BJ (cell line): ENCODE results near the gene MFN1. TPM values are rescaled to one million over a fixed set of nuclear protein-coding genes. Genes with fewer than 3 reads are reported as not detected.
A peak's percentile ranks its signal among the peaks of the same experiment; 100 is the strongest.

ENCODE experiments used
- CTCF ChIA-PET: fragments of 350-600 bp; formaldehyde crosslinking; extraction: SDS; loops from one replicate; lab custom pipeline; 2021; ENCODE audit warnings: antibody characterized with exemption, inconsistent platforms; lab: Yijun Ruan, JAX
- POLR2A ChIA-PET: fragments of 300-600 bp; sonication (Branson Sonifier 250); formaldehyde crosslinking; extraction: SDS; loops from one replicate; lab custom pipeline; 2021; ENCODE audit warnings: antibody characterized with exemption; lab: Charles Lee
- DNase-seq: peaks from one replicate; pipeline ENCODE4 v3.0.0-alpha.2; 2011; ENCODE audit warnings: low read depth
- H3K27me3 ChIP-seq: 2 replicates; pipeline ENCODE4 v1.6.0; 2011; ENCODE audit warnings: low read length; ENCODE audit not compliant: control insufficient read depth, insufficient read depth
- H3K36me3 ChIP-seq: 2 replicates; pipeline ENCODE4 v1.5.1; 2011; ENCODE audit warnings: low read length; ENCODE audit not compliant: control insufficient read depth, insufficient read depth
- H3K4me3 ChIP-seq: 2 replicates; pipeline ENCODE4 v1.5.1; 2011; ENCODE audit warnings: low read depth, mild to moderate bottlenecking, control low read depth, low read length
- CTCF ChIP-seq: IDR thresholded peaks from 2 replicates; pipeline ENCODE4 v1.5.1; 2011; ENCODE audit warnings: low read depth, mild to moderate bottlenecking, control low read depth, inconsistent platforms, low read length, moderate library complexity; ENCODE audit not compliant: insufficient read depth
- polyA minus RNA-seq: library from RNA; depleted of rRNA, polyadenylated mRNA; stranded (reverse); fragments of >200 nt; gene quantifications from 2 replicates; pipeline ENCODE4 v1.2.3, GENCODE V29; 2011; rRNA and poly(A)+ RNA removed
- polyA plus RNA-seq: library from polyadenylated mRNA; depleted of rRNA; stranded (reverse); fragments of >200 nt; gene quantifications from 2 replicates; pipeline ENCODE4 v1.2.3, GENCODE V29; 2011; rRNA removed

Gene MFN1
- polyA plus RNA-seq (13.4 and 29.3 TPM in 2 replicates), polyA minus RNA-seq (16.8 and 20.3 TPM in 2 replicates)

- H3K4me3 ChIP-seq, result peak within 1 kb of the TSS; percentile 85
- no peaks in the 10 kb centered on the region for H3K27me3 ChIP-seq
- ChIA-PET POLR2A (no interaction called here), CTCF (interaction anchor here (1.3 to 2.0 kb wide), 2 partner anchors 14 to 26 kb away, joined by 3 to 4 read pairs; no protein-coding TSS in a partner anchor)
- TF ChIP-seq CTCF, result no peak
- peak; percentile 87 for DNase-seq
- peaks cover 3% of the 10 kb centered on the region; the same call in 1 of the 2 replicates for H3K36me3 ChIP-seq
Measured at GRCh38 chr3:179347345-179348194, at the start of gene MFN1. TSS of gene MFN1 (plus strand) at chr3:179347709. CDS start at chr3:179348852, 1,143 bp downstream.

GRCh38 chr3:179297971-179298725 lies 49.4 kb upstream of the MFN1 start:
- TF ChIP-seq CTCF, result no peak
- no peak for DNase-seq
- ChIA-PET POLR2A (no interaction called here), CTCF (no interaction called here)
- no peaks in the 10 kb centered on the region for H3K36me3 ChIP-seq
- no peak overlapping the region for H3K4me3 ChIP-seq
- H3K27me3 ChIP-seq, result 0 out of 2 replicates have a peak, but pooled peaks cover 1% of the 10 kb centered on the region

GRCh38 chr3:179299316-179299715 lies 48.2 kb upstream of the MFN1 start:
- no peak for DNase-seq
- ChIA-PET POLR2A (no interaction called here), CTCF (no interaction called here)
- no peak for TF ChIP-seq CTCF
- Histone ChIP-seq H3K36me3 (no peaks in the 10 kb centered on the region), H3K27me3 (0 out of 2 replicates have a peak, but pooled peaks cover 1% of the 10 kb centered on the region), H3K4me3 (no peak overlapping the region)

GRCh38 chr3:179299999-179300613 lies 47.4 kb upstream of the MFN1 start:
- TF ChIP-seq CTCF, result no peak
- CTCF ChIA-PET, result no interaction called here
- POLR2A ChIA-PET, result no interaction called here
- Histone ChIP-seq H3K36me3 (no peaks in the 10 kb centered on the region), H3K27me3 (0 out of 2 replicates have a peak, but pooled peaks cover 1% of the 10 kb centered on the region), H3K4me3 (no peak overlapping the region)
- no peak for DNase-seq
